Stimulated activated naive CD8-positive, alpha-beta T cell treated with anti-CD3 and anti-CD28 coated beads, Interleukin-15, amount 100 ng/mL, for 72 hours (primary cell): ENCODE data around the gene SMAD3.
"Not testable (repeated sequence)": the region's sequence is repeated elsewhere in the genome, so short reads cannot be mapped to it uniquely, and the experiment has no call there.

ENCODE experiments used
- ATAC-seq: fragments of 150-1000 bp; cut with Tn5 transposase; 2 replicates; pipeline ENCODE4 v1.10.0; 2021; ENCODE audit warnings: mild to moderate bottlenecking, moderate library complexity
- DNase-seq, 2 donors: peaks; one replicate each; pipeline ENCODE4 v3.0.0; 2021 to 2022
- H3K27ac Mint-ChIP-seq, 2 donors: one replicate each; pipeline ENCODE4 v1.8.0; 2022; ENCODE audit warnings: mild to moderate bottlenecking in 2 of 2, mixed read lengths in 2 of 2, moderate library complexity in 2 of 2
- H3K27me3 Mint-ChIP-seq: one replicate; pipeline ENCODE4 v1.8.0; 2022; ENCODE audit warnings: mixed read lengths
- H3K4me1 Mint-ChIP-seq: one replicate; pipeline ENCODE4 v1.8.0; 2022; ENCODE audit warnings: mild to moderate bottlenecking, mixed read lengths
- H3K4me3 Mint-ChIP-seq, 2 donors: one replicate each; pipeline ENCODE4 v1.8.0; 2022; ENCODE audit warnings: mild to moderate bottlenecking in 2 of 2, mixed read lengths in 2 of 2, moderate library complexity in 1 of 2
- H3K9me3 Mint-ChIP-seq, 2 donors: one replicate each; pipeline ENCODE4 v1.8.0; 2022; ENCODE audit warnings: mixed read lengths in 2 of 2

Gene SMAD3

GRCh38 chr15:67066041-67066958, 898 bp downstream of the SMAD3 start:
- H3K4me1 Mint-ChIP-seq, result peaks cover 57% of the 10 kb centered on the region
- ATAC-seq (peak; percentile 39), DNase-seq (peak in 1 of 2 donors; percentile 48)
- H3K9me3 Mint-ChIP-seq, result no peaks in the 10 kb centered on the region
- peak overlapping the region; percentile 99 for H3K4me3 Mint-ChIP-seq
- peak overlapping the region; percentile 98 for H3K27ac Mint-ChIP-seq
- H3K27me3 Mint-ChIP-seq, result peaks cover 29% of the 10 kb centered on the region

- H3K27me3 Mint-ChIP-seq, result peaks cover 29% of the 10 kb centered on the region
- H3K4me3 Mint-ChIP-seq, result peak overlapping the region; percentile 99
- peaks cover 59% of the 10 kb centered on the region for H3K4me1 Mint-ChIP-seq
- H3K27ac Mint-ChIP-seq, result peak overlapping the region; percentile 96
- ATAC-seq (no peak), DNase-seq (no peak)
- no peaks in the 10 kb centered on the region for H3K9me3 Mint-ChIP-seq
Observed at GRCh38 chr15:67066959-67067853, 1.8 kb downstream of the SMAD3 start.

- Mint-ChIP-seq H3K4me1 (peaks cover 68% of the 10 kb centered on the region), H3K4me3 (peak overlapping the region; percentile 99), H3K27ac (peak overlapping the region; percentile 96), H3K9me3 (no peaks in the 10 kb centered on the region), H3K27me3 (peaks cover 21% of the 10 kb centered on the region)
- DNase-seq, result no peak
- ATAC-seq, result no peak
Observed at GRCh38 chr15:67067930-67068551, 2.6 kb downstream of the SMAD3 start.

- Mint-ChIP-seq H3K9me3 (no peaks in the 10 kb centered on the region), H3K4me1 (peaks cover 71% of the 10 kb centered on the region)
Observed at GRCh38 chr15:67068710-67069400, 3.5 kb downstream of the SMAD3 start.

GRCh38 chr15:67070150-67070549, 4.7 kb downstream of the SMAD3 start:
- Mint-ChIP-seq H3K9me3 (no peaks in the 10 kb centered on the region), H3K27me3 (no peaks in the 10 kb centered on the region), H3K4me3 (no peak overlapping the region), H3K4me1 (peaks cover 72% of the 10 kb centered on the region), H3K27ac (no peak overlapping the region)
- DNase-seq (no peak), ATAC-seq (no peak)

More at GRCh38 chr15:67068710-67069400, 3.5 kb downstream of the SMAD3 start:
- Mint-ChIP-seq H3K4me3 (peak overlapping the region; percentile 99), H3K27me3 (peaks cover 12% of the 10 kb centered on the region), H3K27ac (peak overlapping the region in 1 of 2 donors; percentile 19)
- DNase-seq, result no peak
- peak; percentile 36 for ATAC-seq

GRCh38 chr15:67070892-67071664, 5.7 kb downstream of the SMAD3 start:
- Mint-ChIP-seq H3K4me1 (peaks cover 80% of the 10 kb centered on the region), H3K27me3 (no peaks in the 10 kb centered on the region), H3K9me3 (no peaks in the 10 kb centered on the region), H3K4me3 (no peak overlapping the region), H3K27ac (peak overlapping the region in 1 of 2 donors; percentile 16)
- ATAC-seq, result no peak
- no peak for DNase-seq

GRCh38 chr15:67072442-67072841, 7.0 kb downstream of the SMAD3 start:
- no peaks in the 10 kb centered on the region for H3K27me3 Mint-ChIP-seq
- H3K4me3 Mint-ChIP-seq, result no peak overlapping the region
- H3K4me1 Mint-ChIP-seq, result peaks cover 83% of the 10 kb centered on the region
- DNase-seq (no peak), ATAC-seq (no peak)
- H3K9me3 Mint-ChIP-seq, result no peaks in the 10 kb centered on the region
- no peak overlapping the region for H3K27ac Mint-ChIP-seq

- Mint-ChIP-seq H3K9me3 (no peaks in the 10 kb centered on the region), H3K27ac (peak overlapping the region in 1 of 2 donors; percentile 49), H3K4me3 (peak overlapping the region in 1 of 2 donors; percentile 9), H3K4me1 (peaks cover 78% of the 10 kb centered on the region), H3K27me3 (no peaks in the 10 kb centered on the region)
- no peak for DNase-seq
- no peak for ATAC-seq
Observed at GRCh38 chr15:67072958-67073357, 7.6 kb downstream of the SMAD3 start.

- Mint-ChIP-seq H3K27me3 (no peaks in the 10 kb centered on the region), H3K27ac (peak overlapping the region; percentile 77 to 84), H3K4me1 (peaks cover 61% of the 10 kb centered on the region), H3K4me3 (peak overlapping the region in 1 of 2 donors; percentile 48), H3K9me3 (no peaks in the 10 kb centered on the region)
- ATAC-seq, result no peak
- no peak for DNase-seq
Observed at GRCh38 chr15:67074886-67075229, 9.5 kb downstream of the SMAD3 start.

- H3K9me3 Mint-ChIP-seq, ATAC-seq, H3K4me3 Mint-ChIP-seq, DNase-seq, H3K27me3 Mint-ChIP-seq: not testable (repeated sequence)
- Mint-ChIP-seq H3K27ac (peak overlapping the region; percentile 43 to 77), H3K4me1 (peaks cover 63% of the 10 kb centered on the region)
Observed at GRCh38 chr15:67075555-67076135, 10.2 kb downstream of the SMAD3 start.

GRCh38 chr15:67076147-67076843, 10.9 kb downstream of the SMAD3 start:
- DNase-seq (no peak), ATAC-seq (no peak)
- H3K4me1 Mint-ChIP-seq, result peaks cover 64% of the 10 kb centered on the region
- H3K27me3 Mint-ChIP-seq, result no peaks in the 10 kb centered on the region
- peak overlapping the region in 1 of 2 donors; percentile 43 for H3K27ac Mint-ChIP-seq
- H3K4me3 Mint-ChIP-seq, result no peak overlapping the region
- no peaks in the 10 kb centered on the region for H3K9me3 Mint-ChIP-seq

GRCh38 chr15:67077641-67078215, 12.3 kb downstream of the SMAD3 start:
- peaks cover 0 to 7% of the 10 kb centered on the region in 2 donors for H3K9me3 Mint-ChIP-seq
- peaks cover 71% of the 10 kb centered on the region for H3K4me1 Mint-ChIP-seq
- no peak for ATAC-seq
- no peaks in the 10 kb centered on the region for H3K27me3 Mint-ChIP-seq
- DNase-seq, result no peak
- H3K4me3 Mint-ChIP-seq, result no peak overlapping the region
- H3K27ac Mint-ChIP-seq, result no peak overlapping the region

GRCh38 chr15:67079361-67079760, 14.0 kb downstream of the SMAD3 start:
- peaks cover 71% of the 10 kb centered on the region for H3K4me1 Mint-ChIP-seq
- H3K4me3 Mint-ChIP-seq, result no peak overlapping the region
- DNase-seq (no peak), ATAC-seq (no peak)
- no peak overlapping the region for H3K27ac Mint-ChIP-seq
- H3K9me3 Mint-ChIP-seq, result peaks cover 0 to 7% of the 10 kb centered on the region in 2 donors
- no peaks in the 10 kb centered on the region for H3K27me3 Mint-ChIP-seq
